HFFc6 (cell line): ENCODE measurements around the gene MCTP2. TPM values are rescaled to one million over a fixed set of nuclear protein-coding genes. Genes with fewer than 3 reads are reported as not detected.

Experiments
- DNase-seq: peaks from one replicate; pipeline ENCODE4 v3.0.0-alpha.2; 2018
- H3K27ac Mint-ChIP-seq: 2 replicates; pipeline ENCODE4 v1.8.0; 2020; ENCODE audit warnings: mild to moderate bottlenecking, mixed read lengths
- H3K27me3 Mint-ChIP-seq: 2 replicates; pipeline ENCODE4 v1.8.0; 2021; ENCODE audit warnings: mild to moderate bottlenecking, moderate library complexity, mixed read lengths; ENCODE audit not compliant: insufficient read depth
- H3K36me3 Mint-ChIP-seq: 2 replicates; pipeline ENCODE4 v1.8.0; 2021; ENCODE audit warnings: low read depth, mixed read lengths
- H3K4me1 Mint-ChIP-seq: 2 replicates; pipeline ENCODE4 v1.8.0; 2020; ENCODE audit warnings: low read depth, mixed read lengths
- H3K4me3 Mint-ChIP-seq: 2 replicates; pipeline ENCODE4 v1.8.0; 2020; ENCODE audit warnings: mild to moderate bottlenecking, moderate library complexity, mixed read lengths
- H3K9me3 Mint-ChIP-seq: 2 replicates; pipeline ENCODE4 v1.8.0; 2020; ENCODE audit warnings: mild to moderate bottlenecking, mixed read lengths
- CTCF ChIP-seq: fragments of 200-600 bp; sonication (generic); IDR thresholded peaks from 2 replicates; pipeline ENCODE4 v1.5.0; 2021; ENCODE audit warnings: antibody characterized with exemption, mild to moderate bottlenecking
- total RNA-seq, 6 experiments: library from RNA; stranded (reverse); fragmentation: NEBNext Ultra II Directional; extraction: Animal tissue kit (Norgen Biotek cat#: 25700); gene quantifications; 2 replicates in 1 of 6; 3 replicates in 5 of 6; pipeline ENCODE4 v1.2.3, GENCODE V29; 2021

The MCTP2 gene
- total RNA-seq, 6 experiments from 2014 or later, result 0.63 to 4.4 (median 1.0) TPM

- Mint-ChIP-seq H3K4me1 (peaks cover 5% of the 10 kb centered on the region; the same call in 1 of the 2 replicates), H3K4me3 (no peak overlapping the region), H3K9me3 (peaks cover 15% of the 10 kb centered on the region; the same call in 1 of the 2 replicates), H3K27me3 (no peaks in the 10 kb centered on the region), H3K27ac (no peak overlapping the region), H3K36me3 (no peaks in the 10 kb centered on the region)
- TF ChIP-seq CTCF, result no peak
- DNase-seq, result no peak
Measured at GRCh38 chr15:94296717-94297116, 65.4 kb downstream of the MCTP2 start.

- Mint-ChIP-seq H3K27me3 (no peaks in the 10 kb centered on the region; the same call in 1 of the 2 replicates), H3K4me1 (peaks cover 5% of the 10 kb centered on the region; the same call in 1 of the 2 replicates), H3K27ac (no peak overlapping the region)
Measured at GRCh38 chr15:94297558-94297957, 66.2 kb downstream of the MCTP2 start.

DNA sequence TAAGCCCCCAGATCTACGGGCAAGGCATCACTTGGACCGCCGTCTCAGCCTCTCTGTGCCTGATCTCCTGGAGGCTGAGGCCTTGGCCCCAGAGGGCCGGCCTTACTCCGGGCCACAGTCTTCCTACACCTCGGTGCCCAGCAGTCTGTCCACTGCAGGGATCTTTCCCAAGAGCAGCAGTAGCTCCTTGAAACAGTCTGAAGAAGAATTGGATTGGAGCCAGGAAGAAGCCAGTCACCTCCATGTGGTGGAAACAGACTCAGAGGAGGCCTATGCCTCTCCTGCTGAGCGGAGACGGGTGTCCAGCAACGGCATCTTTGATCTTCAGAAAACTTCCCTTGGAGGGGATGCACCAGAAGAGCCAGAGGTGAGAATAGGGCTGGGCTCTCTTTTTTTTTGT, 67.0 kb downstream of the MCTP2 start:
- DNase-seq, result no peak
- peaks cover 4% of the 10 kb centered on the region; the same call in 1 of the 2 replicates for H3K4me1 Mint-ChIP-seq
- no peak overlapping the region for H3K4me3 Mint-ChIP-seq
- TF ChIP-seq CTCF, result no peak
- H3K36me3 Mint-ChIP-seq, result no peaks in the 10 kb centered on the region; the same call in 1 of the 2 replicates
- H3K9me3 Mint-ChIP-seq, result peaks cover 17% of the 10 kb centered on the region; the same call in 1 of the 2 replicates
- H3K27ac Mint-ChIP-seq, result no peak overlapping the region
- no peaks in the 10 kb centered on the region; the same call in 1 of the 2 replicates for H3K27me3 Mint-ChIP-seq

More at GRCh38 chr15:94297558-94297957, 66.2 kb downstream of the MCTP2 start:
- H3K36me3 Mint-ChIP-seq, result no peaks in the 10 kb centered on the region; the same call in 1 of the 2 replicates
- no peak for TF ChIP-seq CTCF
- peaks cover 15% of the 10 kb centered on the region; the same call in 1 of the 2 replicates for H3K9me3 Mint-ChIP-seq
- no peak for DNase-seq
- no peak overlapping the region for H3K4me3 Mint-ChIP-seq

DNA sequence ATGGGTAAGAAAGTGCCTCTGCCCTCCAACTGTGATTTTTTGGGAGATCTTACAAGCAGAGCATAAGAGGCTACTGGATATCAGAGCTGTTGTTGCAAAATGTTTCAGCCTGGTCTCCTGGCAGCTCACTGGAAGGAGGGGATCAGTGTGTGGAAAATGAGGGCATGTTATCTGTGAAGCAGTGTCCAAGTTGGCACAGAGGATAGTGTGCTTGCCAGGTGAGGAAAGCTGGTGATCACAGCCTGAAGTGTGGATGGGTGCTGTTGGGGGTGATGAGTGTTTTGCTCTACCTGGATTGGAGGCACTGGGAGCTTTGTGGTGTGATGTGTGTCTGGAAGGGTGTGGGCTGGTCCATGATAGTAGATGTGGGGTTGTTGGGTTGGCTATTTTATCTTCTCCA, 69.3 kb downstream of the MCTP2 start:
- Mint-ChIP-seq H3K27ac (no peak overlapping the region), H3K4me1 (no peaks in the 10 kb centered on the region), H3K36me3 (no peaks in the 10 kb centered on the region; the same call in 1 of the 2 replicates), H3K27me3 (no peaks in the 10 kb centered on the region; the same call in 1 of the 2 replicates), H3K9me3 (peaks cover 15% of the 10 kb centered on the region; the same call in 1 of the 2 replicates), H3K4me3 (no peak overlapping the region)
- TF ChIP-seq CTCF, result no peak
- no peak for DNase-seq

DNA sequence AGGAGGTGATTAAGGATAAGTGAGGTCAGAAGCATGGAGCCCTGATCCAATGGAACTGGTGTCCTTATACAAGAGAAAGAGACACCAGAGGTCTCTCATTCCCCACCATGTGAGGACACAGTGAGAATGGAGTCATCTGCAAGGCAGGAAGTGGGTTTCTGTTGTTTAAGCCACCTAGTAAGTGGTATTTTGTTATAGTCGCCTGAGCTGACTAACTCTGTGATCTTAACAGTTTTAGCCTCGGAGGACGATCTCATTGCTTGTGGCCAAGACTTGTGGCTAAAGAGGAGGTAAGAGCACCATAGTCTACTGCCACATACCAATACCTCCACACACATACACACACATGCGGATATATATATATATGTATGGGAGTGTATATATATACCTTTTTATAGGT, 73.8 kb downstream of the MCTP2 start:
- Mint-ChIP-seq H3K27ac (no peak overlapping the region), H3K27me3 (no peaks in the 10 kb centered on the region; the same call in none of the 2 replicates), H3K9me3 (peaks cover 18% of the 10 kb centered on the region), H3K4me1 (peaks cover 10% of the 10 kb centered on the region; the same call in 1 of the 2 replicates), H3K4me3 (no peak overlapping the region), H3K36me3 (no peaks in the 10 kb centered on the region; the same call in 1 of the 2 replicates)
- DNase-seq, result no peak
- no peak for TF ChIP-seq CTCF
